HG02571 (cell line): ENCODE data around the gene CASP1.
A peak's percentile ranks its signal among the peaks of the same experiment; 100 is the strongest.
"Not testable (repeated sequence)": the region's sequence is repeated elsewhere in the genome, so short reads cannot be mapped to it uniquely, and the experiment has no call there.

ENCODE experiments used
- ATAC-seq: cut with Tn5 transposase; IDR thresholded peaks from one replicate; pipeline ENCODE4 v1.9.1; 2021; ENCODE audit warnings: mild to moderate bottlenecking, moderate library complexity; ENCODE audit not compliant: unreplicated experiment

CASP1 gene

GRCh38 chr11:105034813-105035620, at the start of gene CASP1:
CASP1 (minus strand) TSS chr11:105035144; CDS start chr11:105035113, 31 bp downstream.
- peak; percentile 94 for ATAC-seq

DNA sequence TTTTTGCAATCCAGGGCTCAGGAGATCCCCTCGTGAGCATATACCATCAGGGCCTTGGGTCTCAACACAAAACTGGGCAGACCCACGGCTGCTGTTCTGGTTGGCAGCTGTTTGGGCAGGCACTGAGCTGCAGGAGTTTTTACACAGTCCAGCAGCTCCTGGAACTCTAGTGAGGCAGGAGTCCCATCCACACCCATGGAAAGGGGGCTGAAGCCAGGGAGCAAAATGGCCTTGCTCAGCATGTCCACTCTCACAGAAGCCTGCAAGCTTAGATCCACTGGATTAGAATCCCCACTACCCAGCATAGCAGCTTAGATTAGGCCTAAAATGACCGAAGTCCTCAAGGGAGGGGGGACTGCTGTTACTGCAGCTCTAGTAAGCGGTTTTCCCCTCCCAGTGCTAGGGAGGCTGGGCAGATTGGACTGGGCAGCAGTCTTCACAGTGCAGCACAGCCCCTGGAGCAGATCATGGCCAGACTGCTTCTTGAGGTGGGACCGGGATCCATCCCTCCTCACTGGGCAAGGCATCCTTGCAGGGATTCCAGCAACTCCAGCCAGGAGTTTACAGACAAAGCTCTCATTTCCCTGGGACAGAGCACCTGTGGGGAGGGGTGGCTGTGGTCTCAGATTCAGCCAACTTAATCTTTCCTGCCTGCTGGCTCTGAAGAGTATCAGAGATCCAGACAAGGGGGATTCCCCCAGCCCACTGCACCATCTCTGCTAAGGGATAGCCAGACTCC, 46.6 kb upstream of the CASP1 start:
- no peak for ATAC-seq

- not testable (repeated sequence) for ATAC-seq
These were observed 45.4 kb upstream of the CASP1 start for GRCh38 chr11:105080171-105080906.

DNA sequence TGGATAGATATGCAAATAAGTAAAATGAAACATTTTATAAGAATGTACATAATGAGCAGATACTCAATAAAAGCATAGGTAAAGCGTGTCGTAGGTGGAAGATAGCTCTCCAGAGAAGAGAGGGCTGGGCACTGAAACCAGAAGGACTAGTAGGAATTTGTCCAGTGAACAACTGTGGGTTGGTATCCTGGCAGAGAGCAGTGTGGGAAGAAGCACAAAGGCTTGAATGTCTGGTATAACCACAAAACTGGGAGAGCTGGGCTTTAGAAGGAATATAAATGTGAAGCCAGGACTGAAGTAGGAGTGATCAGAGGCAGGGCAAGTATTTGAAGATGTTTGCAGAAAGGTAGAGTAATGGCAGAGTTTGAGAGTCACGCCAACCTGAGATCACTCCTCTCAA, 43.3 kb upstream of the CASP1 start:
- no peak for ATAC-seq

DNA sequence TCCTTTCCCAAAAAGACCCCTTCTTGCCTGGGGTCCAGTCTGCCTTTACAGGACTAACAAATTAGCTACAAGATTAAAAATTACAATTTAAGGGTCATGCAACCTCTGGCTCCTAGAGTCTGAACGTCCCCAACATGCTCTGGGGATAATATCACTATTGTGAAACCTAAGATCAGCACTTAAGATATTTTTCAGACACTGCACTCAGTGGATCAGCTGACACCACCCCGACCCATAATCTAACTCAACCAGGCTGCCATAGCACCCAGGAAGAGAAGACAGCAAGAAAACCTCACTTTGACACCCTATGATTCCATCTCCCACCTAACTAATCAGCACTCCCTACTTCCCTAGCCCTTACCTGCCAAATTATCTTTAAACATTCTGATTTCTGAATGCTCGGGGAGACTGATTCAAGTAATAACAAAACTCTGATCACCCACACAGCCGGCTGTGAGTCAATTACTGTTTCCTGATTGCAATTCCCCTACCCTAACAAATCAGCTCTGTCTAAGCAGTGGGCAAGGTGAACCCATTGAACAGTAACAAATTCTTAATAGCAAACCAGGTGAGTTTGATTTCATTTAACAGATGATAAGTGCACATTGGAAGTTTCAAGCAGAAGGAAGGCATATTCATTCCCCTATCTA, 42.3 kb upstream of the CASP1 start:
- ATAC-seq = not testable (repeated sequence)

GRCh38 chr11:105074166-105074530, 39.2 kb upstream of the CASP1 start:
- ATAC-seq = no peak

- ATAC-seq = no peak
These were observed 38.7 kb upstream of the CASP1 start for GRCh38 chr11:105073456-105074165.

GRCh38 chr11:105072080-105072479, 37.1 kb upstream of the CASP1 start:
- not testable (repeated sequence) for ATAC-seq

- ATAC-seq = no peak
These were observed 36.3 kb upstream of the CASP1 start for GRCh38 chr11:105071089-105071732.

GRCh38 chr11:105070306-105070705, 35.4 kb upstream of the CASP1 start:
- no peak for ATAC-seq

DNA sequence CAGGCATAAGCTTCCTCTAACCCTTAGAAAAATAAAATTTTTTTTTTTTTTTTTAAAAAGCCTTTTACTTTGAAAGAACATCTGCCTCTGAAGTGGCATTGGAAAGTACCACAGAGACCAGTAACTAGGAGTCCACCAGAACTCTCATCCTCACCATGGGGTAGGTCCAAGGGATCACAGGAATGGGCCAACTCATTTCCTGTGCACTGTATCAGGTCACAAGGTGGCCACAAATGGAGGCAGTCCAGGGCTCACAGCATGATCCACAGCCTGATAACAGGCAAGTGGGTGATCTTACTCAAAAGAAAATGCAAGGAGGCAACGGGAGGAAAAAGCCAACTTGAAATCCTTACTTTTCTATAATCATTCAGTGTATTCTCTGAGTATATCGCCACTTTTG, 34.8 kb upstream of the CASP1 start:
- ATAC-seq = not testable (repeated sequence)

GRCh38 chr11:105063245-105063941, 28.4 kb upstream of the CASP1 start:
- ATAC-seq = not testable (repeated sequence)

DNA sequence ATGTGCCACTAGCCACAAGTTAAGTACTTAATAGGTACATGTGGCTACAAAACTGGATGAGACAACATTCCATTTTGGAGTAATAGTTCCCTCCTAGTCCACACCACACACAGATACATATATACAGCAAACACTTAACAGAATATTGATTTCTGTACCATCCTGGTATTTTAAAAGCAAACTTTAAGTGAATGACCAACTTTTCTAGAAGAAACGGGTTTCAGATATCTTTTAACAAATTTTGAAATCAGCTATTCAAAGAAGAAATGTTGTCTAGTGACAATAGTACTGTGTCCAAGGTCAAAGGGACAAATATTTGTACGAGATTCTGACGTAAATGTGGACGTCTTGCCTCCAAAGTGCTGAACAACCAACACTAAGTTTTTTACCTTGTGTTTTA, 22.5 kb upstream of the CASP1 start:
- ATAC-seq = no peak

DNA sequence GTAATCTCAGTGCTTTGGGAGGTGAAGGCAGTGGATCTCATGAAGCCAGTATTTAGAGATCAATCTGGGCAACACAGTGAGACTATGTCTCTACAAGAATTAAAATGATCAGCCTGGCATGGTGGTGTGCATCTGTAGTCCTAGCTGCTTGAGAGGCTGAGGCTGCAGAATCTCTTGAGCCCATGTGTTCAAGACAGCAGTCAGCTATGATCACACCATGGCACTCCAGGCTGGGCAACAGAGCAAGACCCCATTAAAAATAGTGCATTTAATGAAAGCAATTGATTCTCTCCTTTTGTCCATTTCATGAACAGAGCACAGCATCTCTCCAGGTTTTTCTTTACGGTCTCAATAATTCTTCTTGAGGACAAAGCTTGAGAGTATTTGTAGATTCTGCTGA, 21.5 kb upstream of the CASP1 start:
- no peak for ATAC-seq

- no peak for ATAC-seq
These were observed 20.0 kb upstream of the CASP1 start for GRCh38 chr11:105054723-105055493.

- ATAC-seq = no peak
These were observed 17.5 kb upstream of the CASP1 start for GRCh38 chr11:105052487-105052886.

DNA sequence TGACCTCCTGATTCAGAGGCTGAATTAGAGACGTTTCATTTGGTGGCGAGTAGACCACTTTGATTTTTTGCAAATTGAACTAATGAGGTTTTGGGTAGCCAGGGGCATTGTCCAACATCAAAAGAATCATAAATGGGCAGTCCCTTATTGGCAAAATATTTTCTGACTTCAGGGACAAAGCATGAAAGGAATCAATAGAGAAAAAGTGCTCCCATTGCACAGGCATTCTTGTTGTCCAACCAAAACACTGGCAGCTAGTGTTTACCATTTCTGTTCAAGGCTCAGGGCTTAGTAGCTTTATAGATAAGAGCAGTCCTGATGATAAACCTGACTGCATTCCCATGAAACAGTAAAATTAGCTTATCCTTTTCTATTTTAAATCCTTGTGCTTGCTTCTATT, 16.6 kb upstream of the CASP1 start:
- ATAC-seq = no peak

GRCh38 chr11:105049481-105049880, 14.5 kb upstream of the CASP1 start:
- ATAC-seq = no peak
